Coronary artery (tissue), 2 donors: ENCODE results near the gene TSNAX.

ENCODE experiments used
- DNase-seq: peaks from one replicate; pipeline ENCODE4 v3.0.0-alpha.2; 2017; ENCODE audit warnings: low spot score
- H3K27ac ChIP-seq, 2 donors: fragments of 200-600 bp; sonication (generic); one replicate each; pipeline ENCODE4 v1.5.1; 2016 to 2019
- H3K4me3 ChIP-seq: fragments of 200-600 bp; sonication (generic); 2 replicates; pipeline ENCODE4 v1.5.1; 2016; ENCODE audit warnings: mild to moderate bottlenecking, moderate library complexity
- TF ChIP-seq, protein P1 (sequence below): fragments of 200-600 bp; sonication (generic); IDR thresholded peaks from one replicate; pipeline ENCODE4 v1.5.1; 2019; ENCODE audit warnings: antibody characterized with exemption

TSNAX gene

DNA sequence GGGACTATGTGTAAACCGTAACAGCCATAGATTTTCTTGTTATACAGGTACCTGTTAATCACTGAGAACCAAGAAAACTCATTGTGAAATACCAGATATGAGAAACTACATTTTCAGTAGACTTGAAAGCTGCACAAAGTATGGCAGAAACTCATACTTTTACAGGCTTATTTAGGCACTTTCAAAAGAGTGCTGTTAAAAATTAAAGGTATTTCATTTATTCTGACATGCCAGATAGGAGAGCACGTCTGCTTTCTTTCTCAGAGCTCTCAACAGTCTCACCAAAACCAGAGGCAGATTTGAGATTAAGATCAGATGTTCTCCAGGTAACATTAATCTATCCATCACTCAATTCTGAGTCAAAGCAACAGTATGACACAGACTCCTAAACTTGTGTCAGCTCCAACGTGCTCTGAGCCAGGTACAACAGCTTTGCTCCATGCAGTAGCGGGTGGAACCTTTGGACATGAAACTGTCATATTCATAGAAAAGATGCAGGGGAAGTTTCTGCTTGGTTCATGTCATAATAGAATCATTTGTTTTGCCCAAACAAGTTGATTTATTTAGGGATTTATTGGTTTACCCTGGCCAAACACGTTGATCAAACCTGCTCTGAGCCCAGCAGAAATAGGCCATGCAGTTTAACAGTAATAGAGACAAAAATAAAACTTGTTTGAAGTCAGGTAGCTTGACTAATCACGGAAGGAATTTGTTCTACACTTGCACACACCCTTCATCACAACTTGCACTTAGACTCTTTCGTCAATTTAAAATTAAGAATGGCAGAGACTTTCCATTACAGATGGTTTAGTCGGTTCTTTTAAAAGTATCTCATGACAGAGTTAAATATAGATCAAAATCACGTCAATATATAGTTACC is 20.8 kb upstream of the TSNAX start:
- Histone ChIP-seq H3K27ac (no peak overlapping the region), H3K4me3 (no peak overlapping the region)
- no peak for DNase-seq
- TF ChIP-seq, protein P1, sequence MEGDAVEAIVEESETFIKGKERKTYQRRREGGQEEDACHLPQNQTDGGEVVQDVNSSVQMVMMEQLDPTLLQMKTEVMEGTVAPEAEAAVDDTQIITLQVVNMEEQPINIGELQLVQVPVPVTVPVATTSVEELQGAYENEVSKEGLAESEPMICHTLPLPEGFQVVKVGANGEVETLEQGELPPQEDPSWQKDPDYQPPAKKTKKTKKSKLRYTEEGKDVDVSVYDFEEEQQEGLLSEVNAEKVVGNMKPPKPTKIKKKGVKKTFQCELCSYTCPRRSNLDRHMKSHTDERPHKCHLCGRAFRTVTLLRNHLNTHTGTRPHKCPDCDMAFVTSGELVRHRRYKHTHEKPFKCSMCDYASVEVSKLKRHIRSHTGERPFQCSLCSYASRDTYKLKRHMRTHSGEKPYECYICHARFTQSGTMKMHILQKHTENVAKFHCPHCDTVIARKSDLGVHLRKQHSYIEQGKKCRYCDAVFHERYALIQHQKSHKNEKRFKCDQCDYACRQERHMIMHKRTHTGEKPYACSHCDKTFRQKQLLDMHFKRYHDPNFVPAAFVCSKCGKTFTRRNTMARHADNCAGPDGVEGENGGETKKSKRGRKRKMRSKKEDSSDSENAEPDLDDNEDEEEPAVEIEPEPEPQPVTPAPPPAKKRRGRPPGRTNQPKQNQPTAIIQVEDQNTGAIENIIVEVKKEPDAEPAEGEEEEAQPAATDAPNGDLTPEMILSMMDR: no peak

- H3K4me3 ChIP-seq: no peak overlapping the region
- H3K27ac ChIP-seq: no peak overlapping the region
- TF ChIP-seq, protein P1: no peak
- no peak for DNase-seq
Observed at GRCh38 chr1:231508497-231508896, 20.0 kb upstream of the TSNAX start.

GRCh38 chr1:231508941-231509340 is 19.5 kb upstream of the TSNAX start:
- H3K27ac ChIP-seq: no peak overlapping the region
- no peak for DNase-seq
- TF ChIP-seq, protein P1: no peak
- H3K4me3 ChIP-seq: no peak overlapping the region

DNA sequence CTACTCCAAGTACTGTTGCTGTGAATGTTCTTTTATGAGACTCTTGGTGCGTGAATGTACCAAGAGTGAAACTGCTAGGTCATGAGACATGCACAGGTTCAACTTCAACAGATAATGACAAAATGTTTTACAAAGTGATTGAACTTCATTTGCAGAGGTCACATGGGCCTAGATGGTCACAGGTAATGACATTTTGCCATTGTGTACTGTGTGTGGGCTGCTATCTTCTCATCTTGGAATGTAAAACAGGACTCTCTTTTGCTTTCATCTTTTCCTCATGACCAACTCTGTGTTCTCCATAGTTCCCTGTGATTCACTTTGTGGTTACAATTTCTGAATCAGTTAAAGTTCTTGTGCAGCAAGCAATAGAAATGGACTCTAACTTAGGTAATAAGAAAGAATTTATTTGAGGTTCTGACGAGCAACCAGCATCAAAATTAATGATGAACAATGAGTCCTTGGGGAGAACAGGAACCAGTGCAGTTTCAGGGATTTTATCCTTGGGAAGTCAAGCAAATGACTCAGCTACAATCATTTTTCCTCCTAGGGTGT is 16.2 kb upstream of the TSNAX start:
- no peak overlapping the region for H3K27ac ChIP-seq
- TF ChIP-seq, protein P1: no peak
- no peak overlapping the region for H3K4me3 ChIP-seq
- DNase-seq: no peak

- TF ChIP-seq, protein P1: no peak
- H3K27ac ChIP-seq: no peak overlapping the region
- H3K4me3 ChIP-seq: no peak overlapping the region
- DNase-seq: no peak
Observed at GRCh38 chr1:231515748-231516147, 12.7 kb upstream of the TSNAX start.

- H3K27ac ChIP-seq: no peak overlapping the region
- no peak overlapping the region for H3K4me3 ChIP-seq
- TF ChIP-seq, protein P1: no peak
- DNase-seq: no peak
Observed at GRCh38 chr1:231517076-231517475, 11.4 kb upstream of the TSNAX start.
